ENCODE measurements around the gene NPAS3. TPM values are rescaled to one million over a fixed set of nuclear protein-coding genes. Genes with fewer than 3 reads are reported as not detected.

The NPAS3 gene
- total and polyA plus RNA-seq, 2 donors (not counting 3 experiments of a cell fraction or from before 2014, with no cell fraction given), result 0.10 to 0.13 TPM

GRCh38 chr14:33734387-33734786, 795.7 kb downstream of the NPAS3 start:
- H3K9me1 ChIP-seq (replicated peaks; ENCODE audit: control insufficient read depth, extremely low read depth, insufficient read depth, low read length), result no peaks in the 10 kb centered on the region
- intact Hi-C loops (cut with micrococcal nuclease) (no loop called here), dilution Hi-C loops (cut with MboI; ENCODE audit: extremely low pct_ligation_motif_present, low sequenced_read_pairs) (no loop called here)
- no peaks in the 10 kb centered on the region for H3K36me3 ChIP-seq (ENCODE audit: control insufficient read depth in 2 of 2, extremely low read depth in 1 of 2, insufficient read depth in 2 of 2, low read length in 2 of 2)
- no peak overlapping the region for H3K9ac ChIP-seq (replicated peaks; ENCODE audit: extremely low read depth, insufficient read depth, low read length)
- no peaks in the 10 kb centered on the region for H3K27me3 ChIP-seq (ENCODE audit: control insufficient read depth in 2 of 2, insufficient read depth in 2 of 2, low read length in 2 of 2)
- ChIA-PET CTCF (interaction anchor here (1.0 to 2.6 kb wide), 4 partner anchors 9 to 58 kb away, joined by 3 to 8 read pairs (median 5); no protein-coding TSS in a partner anchor), POLR2A (no interaction called here)
- peak overlapping the region; percentile 74 for H2AFZ ChIP-seq (ENCODE audit: low read depth, low read length)
- H3K4me2 ChIP-seq (ENCODE audit: insufficient read depth, low read length), result peak overlapping the region; percentile 48
- H3K9me3 ChIP-seq (replicated peaks; ENCODE audit: control insufficient read depth, insufficient read depth, low read length), result no peaks in the 10 kb centered on the region
- DNase-seq (ENCODE audit: low read depth, low spot score), result peak; percentile 90
- peak overlapping the region in 1 of 3 experiments; percentile 26 for H3K4me3 ChIP-seq (replicated peaks in 1 of 3; ENCODE audit: insufficient read depth in 1 of 3, low read depth in 1 of 3, low read length in 3 of 3)
- H4K20me1 ChIP-seq (replicated peaks; ENCODE audit: control insufficient read depth, extremely low read depth, insufficient read depth, low read length), result no peaks in the 10 kb centered on the region
- TF ChIP-seq EZH2 (IDR thresholded peaks at IDR 0.05; ENCODE audit: borderline replicate concordance, low read depth, low read length, severe bottlenecking) (no peak), POLR2AphosphoS5 (IDR thresholded peaks at IDR 0.05; ENCODE audit: insufficient read depth, low read depth, low read length) (no peak)
- TF ChIP-seq, protein P1, sequence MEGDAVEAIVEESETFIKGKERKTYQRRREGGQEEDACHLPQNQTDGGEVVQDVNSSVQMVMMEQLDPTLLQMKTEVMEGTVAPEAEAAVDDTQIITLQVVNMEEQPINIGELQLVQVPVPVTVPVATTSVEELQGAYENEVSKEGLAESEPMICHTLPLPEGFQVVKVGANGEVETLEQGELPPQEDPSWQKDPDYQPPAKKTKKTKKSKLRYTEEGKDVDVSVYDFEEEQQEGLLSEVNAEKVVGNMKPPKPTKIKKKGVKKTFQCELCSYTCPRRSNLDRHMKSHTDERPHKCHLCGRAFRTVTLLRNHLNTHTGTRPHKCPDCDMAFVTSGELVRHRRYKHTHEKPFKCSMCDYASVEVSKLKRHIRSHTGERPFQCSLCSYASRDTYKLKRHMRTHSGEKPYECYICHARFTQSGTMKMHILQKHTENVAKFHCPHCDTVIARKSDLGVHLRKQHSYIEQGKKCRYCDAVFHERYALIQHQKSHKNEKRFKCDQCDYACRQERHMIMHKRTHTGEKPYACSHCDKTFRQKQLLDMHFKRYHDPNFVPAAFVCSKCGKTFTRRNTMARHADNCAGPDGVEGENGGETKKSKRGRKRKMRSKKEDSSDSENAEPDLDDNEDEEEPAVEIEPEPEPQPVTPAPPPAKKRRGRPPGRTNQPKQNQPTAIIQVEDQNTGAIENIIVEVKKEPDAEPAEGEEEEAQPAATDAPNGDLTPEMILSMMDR (IDR thresholded peaks at IDR 0.05; ENCODE audit: extremely low read depth in 1 of 2, insufficient read depth in 1 of 2, low read depth in 1 of 2, low read length in 2 of 2), result no peak
- no TSS peak for BruUV-seq (replicated peaks)
- H3K79me2 ChIP-seq (ENCODE audit: control insufficient read depth, insufficient read depth, low read length), result no peaks in the 10 kb centered on the region
- H3K4me1 ChIP-seq (ENCODE audit: control insufficient read depth, extremely low read depth, insufficient read depth, low read length), result peaks cover 6% of the 10 kb centered on the region
- FAIRE-seq, result peak; percentile 21
- no peak overlapping the region for H3K27ac ChIP-seq (ENCODE audit: insufficient read depth, low read depth, low read length)

DNA sequence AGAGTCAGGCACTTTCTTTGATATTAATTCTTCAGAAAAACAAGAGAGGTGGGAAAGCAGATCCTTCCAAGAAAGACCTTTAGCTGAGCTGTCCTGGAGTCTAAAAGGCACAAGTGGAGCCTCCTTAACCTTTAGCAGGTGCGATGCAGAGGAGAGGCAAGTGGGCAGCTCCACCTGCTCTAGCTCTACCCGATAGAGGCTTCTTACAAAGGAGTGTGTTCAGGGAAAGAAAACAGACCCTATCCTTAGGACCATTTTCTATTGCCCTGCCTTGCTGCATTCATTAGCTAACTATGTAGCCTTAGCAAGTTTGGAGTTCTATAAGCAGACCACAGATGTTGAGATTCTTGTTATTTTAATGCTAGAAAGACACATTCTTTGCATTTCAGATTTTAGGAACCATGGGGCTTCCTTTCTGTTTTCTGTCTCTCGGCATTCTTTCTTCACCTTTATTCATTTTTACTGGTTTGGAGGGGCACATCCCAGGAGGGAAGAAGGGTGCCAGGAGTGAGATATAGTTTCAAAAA, 797.7 kb downstream of the NPAS3 start:
- ChIA-PET CTCF (interaction anchor here (1.1 kb wide), 1 partner anchor 14 kb away, joined by 4 read pairs; no protein-coding TSS in a partner anchor), POLR2A (no interaction called here)
- Histone ChIP-seq H3K9me3 (replicated peaks; ENCODE audit: control insufficient read depth, insufficient read depth, low read length) (no peaks in the 10 kb centered on the region), H3K27me3 (ENCODE audit: control insufficient read depth in 2 of 2, insufficient read depth in 2 of 2, low read length in 2 of 2) (no peaks in the 10 kb centered on the region), H3K9me1 (replicated peaks; ENCODE audit: control insufficient read depth, extremely low read depth, insufficient read depth, low read length) (no peaks in the 10 kb centered on the region), H3K9ac (replicated peaks; ENCODE audit: extremely low read depth, insufficient read depth, low read length) (no peak overlapping the region), H3K4me3 (replicated peaks in 1 of 3; ENCODE audit: insufficient read depth in 1 of 3, low read depth in 1 of 3, low read length in 3 of 3) (no peak overlapping the region), H2AFZ (ENCODE audit: low read depth, low read length) (no peak overlapping the region), H3K27ac (ENCODE audit: insufficient read depth, low read depth, low read length) (no peak overlapping the region), H3K4me2 (ENCODE audit: insufficient read depth, low read length) (no peak overlapping the region), H4K20me1 (replicated peaks; ENCODE audit: control insufficient read depth, extremely low read depth, insufficient read depth, low read length) (no peaks in the 10 kb centered on the region), H3K4me1 (ENCODE audit: control insufficient read depth, extremely low read depth, insufficient read depth, low read length) (peaks cover 6% of the 10 kb centered on the region), H3K79me2 (ENCODE audit: control insufficient read depth, insufficient read depth, low read length) (no peaks in the 10 kb centered on the region), H3K36me3 (ENCODE audit: control insufficient read depth in 2 of 2, extremely low read depth in 1 of 2, insufficient read depth in 2 of 2, low read length in 2 of 2) (no peaks in the 10 kb centered on the region)
- TF ChIP-seq, protein P1 (IDR thresholded peaks at IDR 0.05; ENCODE audit: extremely low read depth in 1 of 2, insufficient read depth in 1 of 2, low read depth in 1 of 2, low read length in 2 of 2), result no peak
- no peak for TF ChIP-seq JUN (IDR thresholded peaks at IDR 0.05; ENCODE audit: borderline replicate concordance, insufficient read depth, insufficient read length, low read depth)
- no peak for TF ChIP-seq POLR2A (IDR thresholded peaks at IDR 0.05; ENCODE audit: low read depth, low read length)
- TF ChIP-seq POLR2AphosphoS5 (IDR thresholded peaks at IDR 0.05; ENCODE audit: insufficient read depth, low read depth, low read length), result no peak
- no peak for TF ChIP-seq MYC (IDR thresholded peaks at IDR 0.05; ENCODE audit: low read depth, low read length)
- TF ChIP-seq GATA2 (IDR thresholded peaks at IDR 0.05; ENCODE audit: insufficient read depth, insufficient read length, low read depth, low read length), result no peak
- TF ChIP-seq FOS (IDR thresholded peaks at IDR 0.05; ENCODE audit: borderline replicate concordance, insufficient read depth, low read length), result no peak
- TF ChIP-seq MAX (IDR thresholded peaks at IDR 0.05; ENCODE audit: insufficient read depth, insufficient read length), result no peak
- no peak for TF ChIP-seq EZH2 (IDR thresholded peaks at IDR 0.05; ENCODE audit: borderline replicate concordance, low read depth, low read length, severe bottlenecking)
- intact Hi-C loops (cut with micrococcal nuclease) (no loop called here), dilution Hi-C loops (cut with MboI; ENCODE audit: extremely low pct_ligation_motif_present, low sequenced_read_pairs) (no loop called here)
- FAIRE-seq (no peak), DNase-seq (ENCODE audit: low read depth, low spot score) (no peak)
- no TSS peak for BruUV-seq (replicated peaks)

All from endothelial cell of umbilical vein (primary cell).